Activated CD4-positive, alpha-beta T cell treated with anti-CD3 and anti-CD28 coated beads, Interleukin-2, Interleukin-4, amounts not matched to agents 100 ng/mL and 50 ng/mL, durations not matched to agents 16 hours and 8 hours (primary cell): Measurements from ENCODE around the gene CLEC7A.

Experiments
- DNase-seq: peaks from one replicate; pipeline ENCODE4 v3.0.0-alpha.2; 2020; ENCODE audit warnings: low spot score

CLEC7A gene

DNA sequence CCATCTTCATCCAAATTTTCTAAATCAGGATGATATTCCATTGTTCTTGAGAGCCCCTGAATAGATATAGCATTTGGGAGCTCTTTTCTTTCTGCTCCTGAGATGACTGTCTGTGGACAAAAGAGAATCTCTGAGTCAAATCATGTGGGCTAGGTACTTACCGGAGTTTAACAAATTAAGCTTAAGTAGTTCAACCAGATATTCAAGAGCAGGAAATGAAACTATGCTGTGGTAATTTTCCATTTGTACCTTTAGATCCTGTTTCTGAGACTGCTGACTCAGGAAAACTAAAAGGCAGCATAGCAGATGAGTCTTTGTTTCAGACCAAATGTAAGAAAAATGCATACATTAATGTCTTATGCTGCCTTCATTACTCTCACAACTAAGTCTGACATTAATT is at the start of gene CLEC7A:
TSS of gene CLEC7A (minus strand) at position 158 of the 400 bp plus-strand sequence. CDS start at position 41, 117 bp downstream.
- DNase-seq: peak; percentile 42

GRCh38 chr12:10179776-10180181 is 49.8 kb upstream of the CLEC7A start:
- DNase-seq: no peak

DNA sequence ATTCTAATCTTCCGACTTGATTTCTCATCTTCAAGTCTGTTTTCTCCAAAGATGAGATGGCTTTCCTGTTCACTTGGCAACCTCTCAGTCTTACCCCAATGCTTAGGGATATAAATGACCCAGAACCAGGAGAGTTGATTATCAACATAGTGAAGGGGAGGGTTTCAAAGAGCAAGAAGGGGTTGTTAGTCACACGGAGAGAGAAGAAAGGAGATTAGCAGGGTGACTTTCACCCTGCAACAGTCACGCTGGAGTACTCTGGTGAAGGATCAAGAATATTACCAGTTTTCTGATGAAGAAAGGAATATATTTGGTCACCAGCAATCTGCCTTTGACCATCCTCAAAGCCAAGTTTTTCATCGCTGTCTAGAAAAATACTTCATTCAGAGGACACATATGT is 48.8 kb upstream of the CLEC7A start, which contains the start of gene TMEM52B:
TSS of gene TMEM52B (plus strand) at position 212 of the 400 bp plus-strand sequence. CDS start 543 bp downstream, outside the sequence.
- no peak for DNase-seq

- no peak for DNase-seq
These were observed 46.0 kb upstream of the CLEC7A start for GRCh38 chr12:10175846-10176636.

- no peak for DNase-seq
These were observed 45.1 kb upstream of the CLEC7A start for GRCh38 chr12:10174986-10175614.

- no peak for DNase-seq
These were observed 42.2 kb upstream of the CLEC7A start, which contains the start of gene OLR1 for GRCh38 chr12:10171973-10172728. Gene OLR1, minus strand, starts transcription at chr12:10172132. Its CDS starts 55 bp downstream, at chr12:10172077.

GRCh38 chr12:10170216-10170615 is 40.2 kb upstream of the CLEC7A start:
- DNase-seq: no peak

DNA sequence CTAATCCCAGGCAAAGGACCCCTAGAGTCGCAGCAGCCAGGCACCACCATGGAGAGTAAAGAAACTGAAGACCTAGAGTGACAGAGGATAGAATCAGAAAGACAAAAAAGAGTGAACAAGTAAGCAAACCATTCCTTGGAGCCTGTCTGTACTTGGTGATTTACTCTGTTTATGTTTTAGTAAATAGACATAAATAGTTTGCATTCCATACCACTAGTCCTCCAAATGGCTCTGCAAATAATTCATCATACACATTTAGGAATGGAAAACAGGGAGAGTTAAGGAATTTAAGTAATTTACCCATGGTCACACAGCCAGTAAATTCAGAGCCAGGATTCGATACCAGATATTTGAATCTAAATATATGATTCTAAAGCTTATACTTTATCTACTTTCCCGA is 39.1 kb upstream of the CLEC7A start:
- no peak for DNase-seq

- DNase-seq: no peak
These were observed 37.6 kb upstream of the CLEC7A start for GRCh38 chr12:10167599-10167998.

DNA sequence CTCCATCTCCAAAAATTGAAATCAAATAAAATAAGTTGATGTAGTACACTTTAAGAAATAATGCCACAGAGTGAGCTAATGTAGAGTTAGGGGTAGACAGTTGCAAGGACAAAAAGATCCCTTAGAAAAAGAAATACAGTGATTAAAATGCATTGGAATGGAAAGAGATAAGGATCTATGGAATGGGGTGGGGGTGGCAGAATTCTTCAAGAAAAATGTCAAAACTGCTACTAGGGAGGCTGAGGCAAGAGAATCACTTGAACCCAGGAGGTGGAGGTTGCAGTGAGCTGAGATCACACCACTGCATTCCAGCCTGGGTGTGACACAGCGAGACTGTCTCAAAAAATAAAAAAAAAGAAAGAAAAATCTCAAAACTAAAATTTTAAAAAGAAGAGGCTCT is 35.4 kb upstream of the CLEC7A start:
- DNase-seq: no peak

GRCh38 chr12:10163084-10163483 is 33.1 kb upstream of the CLEC7A start:
- DNase-seq: no peak

DNA sequence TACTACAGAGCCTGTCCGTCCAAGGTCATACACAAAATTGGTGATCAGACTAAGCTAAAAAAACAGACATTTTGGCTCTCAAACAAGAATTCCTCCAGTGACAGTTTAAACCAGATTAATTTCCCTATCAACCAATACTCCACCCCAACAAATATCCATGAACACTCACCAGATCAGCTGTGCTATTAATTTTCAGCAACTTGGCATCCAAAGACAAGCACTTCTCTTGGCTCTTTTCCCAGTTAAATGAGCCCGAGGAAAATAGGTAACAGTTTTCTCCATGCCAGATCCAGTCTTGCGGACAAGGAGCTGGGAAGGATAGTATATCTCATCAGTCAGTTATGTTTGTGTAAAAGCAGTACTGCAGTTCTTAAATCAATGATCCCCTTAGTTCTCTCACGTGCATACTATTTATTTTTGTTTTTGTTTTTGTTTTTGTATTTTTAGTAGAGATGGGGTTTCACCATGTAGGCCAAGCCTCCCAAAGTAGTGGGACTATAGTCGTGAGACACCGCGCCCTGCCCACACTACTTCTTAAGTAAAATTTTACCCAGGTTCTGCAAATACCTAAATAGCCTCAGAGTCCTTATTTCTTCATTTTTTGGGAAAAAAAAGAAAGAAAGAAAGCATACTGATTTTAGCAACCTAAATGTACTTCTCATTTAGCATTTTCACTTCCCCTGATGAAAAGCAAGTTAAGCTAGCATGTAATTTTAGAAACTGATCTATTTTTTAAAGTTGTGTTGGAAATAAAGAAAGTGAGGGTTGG is 30.8 kb upstream of the CLEC7A start:
- no peak for DNase-seq

GRCh38 chr12:10159280-10159679 is 29.3 kb upstream of the CLEC7A start:
- no peak for DNase-seq

GRCh38 chr12:10158406-10158805 is 28.4 kb upstream of the CLEC7A start:
- DNase-seq: no peak

DNA sequence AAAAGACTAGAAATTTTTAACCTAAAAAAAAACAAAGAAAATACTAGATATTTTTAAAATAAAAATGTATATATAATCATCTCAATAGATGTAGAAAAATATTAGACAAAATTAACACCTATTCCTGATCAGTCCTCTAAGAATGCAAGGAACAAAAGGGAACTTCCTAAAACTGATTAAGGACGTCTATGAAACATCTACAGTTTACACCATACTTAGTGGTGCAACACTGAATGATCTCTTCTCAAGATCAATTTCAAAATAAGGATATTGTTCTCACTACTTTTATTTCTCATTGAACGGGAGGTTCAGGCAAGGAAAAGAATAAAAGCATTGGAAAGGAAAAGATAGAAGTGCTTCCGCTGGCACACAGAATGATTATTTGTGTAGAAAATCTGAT is 26.0 kb upstream of the CLEC7A start:
- no peak for DNase-seq

- no peak for DNase-seq
These were observed 24.1 kb upstream of the CLEC7A start for GRCh38 chr12:10154145-10154496.

DNA sequence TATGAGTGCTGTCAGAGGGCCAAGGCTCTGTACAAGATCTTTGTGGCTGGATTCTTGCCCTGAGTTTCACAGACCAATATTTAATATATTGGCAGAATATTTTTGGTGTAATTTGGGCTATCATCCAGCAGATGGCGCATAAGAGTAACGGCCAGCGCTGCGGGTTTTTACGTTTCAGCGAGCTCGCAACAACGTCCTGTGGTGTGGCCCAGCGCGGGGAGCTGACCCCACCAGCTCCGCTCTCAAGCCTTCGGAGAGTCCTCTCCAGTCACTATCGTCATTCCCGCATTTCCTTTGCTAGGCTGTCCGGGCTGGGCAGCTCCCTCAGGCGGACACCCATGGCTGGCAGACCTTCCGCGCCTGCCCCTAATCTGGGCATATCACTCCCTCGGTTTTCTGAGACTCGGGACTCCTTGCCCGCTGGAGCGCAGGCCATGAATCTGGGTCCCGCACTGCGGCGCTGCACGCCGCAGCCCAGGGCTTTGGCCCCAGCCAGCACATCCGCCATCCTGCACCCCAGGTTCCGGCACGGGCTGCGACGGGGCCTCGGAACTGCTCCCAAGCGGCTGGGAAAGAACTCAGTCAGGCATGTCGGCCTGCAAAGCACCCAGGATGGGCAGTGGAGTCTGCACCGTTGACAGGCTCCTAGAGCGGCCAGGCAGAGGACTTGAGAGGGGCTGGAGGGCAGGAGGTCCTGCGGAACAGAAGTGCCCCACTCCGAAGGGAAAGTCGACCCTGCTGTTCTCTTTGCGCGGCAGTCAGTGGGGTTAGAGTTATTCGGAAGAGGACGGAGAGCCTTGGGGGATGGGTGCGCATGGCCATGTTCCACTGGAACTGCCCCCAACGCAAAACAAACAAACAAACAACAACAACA is 23.5 kb upstream of the CLEC7A start:
- DNase-seq: peak; percentile 62

- DNase-seq: no peak
These were observed 21.6 kb upstream of the CLEC7A start for GRCh38 chr12:10151621-10152020.

- peak; percentile 36 for DNase-seq
These were observed 17.9 kb upstream of the CLEC7A start for GRCh38 chr12:10147714-10148403.

GRCh38 chr12:10142976-10143589 is 13.1 kb upstream of the CLEC7A start:
- no peak for DNase-seq
